T-helper 1 cell (primary cell): ENCODE measurements around the gene STAT1.
A peak's percentile ranks its signal among the peaks of the same experiment; 100 is the strongest.
"Not testable (repeated sequence)": the region's sequence is repeated elsewhere in the genome, so short reads cannot be mapped to it uniquely, and the experiment has no call there.

Experiments used
- DNase-seq, 5 donors: peaks; one replicate each; pipeline ENCODE4 v3.0.0-alpha.2; 2012 to 2020

The STAT1 gene

DNA sequence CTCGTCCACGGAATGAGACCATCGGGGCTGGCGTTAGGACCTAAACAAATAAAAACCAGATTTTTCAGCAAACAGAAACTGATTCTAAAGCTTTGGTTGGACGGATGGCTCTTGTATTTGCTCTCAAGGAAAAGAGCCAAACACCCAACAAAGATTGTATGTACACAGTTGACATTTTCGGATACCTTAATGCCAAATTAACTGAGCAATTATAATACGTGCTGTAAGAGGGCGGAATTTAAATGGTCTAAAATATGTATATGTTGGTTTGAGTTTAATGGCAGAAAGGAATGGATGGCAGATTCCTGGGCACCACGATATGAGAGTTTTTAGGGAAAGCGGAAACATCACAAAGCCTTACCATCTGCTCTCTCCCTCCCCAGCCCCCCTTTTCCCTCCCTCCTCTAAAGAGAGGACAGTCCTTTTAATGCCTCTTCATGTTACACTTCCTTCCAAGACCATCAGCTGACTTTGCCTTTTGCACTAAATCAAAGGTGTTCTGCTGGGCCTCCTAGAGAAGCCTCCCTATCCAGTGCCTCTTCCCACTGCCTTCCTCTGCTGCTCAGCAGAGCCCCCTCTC lies 33.3 kb downstream of the STAT1 start:
- DNase-seq: no peak

DNA sequence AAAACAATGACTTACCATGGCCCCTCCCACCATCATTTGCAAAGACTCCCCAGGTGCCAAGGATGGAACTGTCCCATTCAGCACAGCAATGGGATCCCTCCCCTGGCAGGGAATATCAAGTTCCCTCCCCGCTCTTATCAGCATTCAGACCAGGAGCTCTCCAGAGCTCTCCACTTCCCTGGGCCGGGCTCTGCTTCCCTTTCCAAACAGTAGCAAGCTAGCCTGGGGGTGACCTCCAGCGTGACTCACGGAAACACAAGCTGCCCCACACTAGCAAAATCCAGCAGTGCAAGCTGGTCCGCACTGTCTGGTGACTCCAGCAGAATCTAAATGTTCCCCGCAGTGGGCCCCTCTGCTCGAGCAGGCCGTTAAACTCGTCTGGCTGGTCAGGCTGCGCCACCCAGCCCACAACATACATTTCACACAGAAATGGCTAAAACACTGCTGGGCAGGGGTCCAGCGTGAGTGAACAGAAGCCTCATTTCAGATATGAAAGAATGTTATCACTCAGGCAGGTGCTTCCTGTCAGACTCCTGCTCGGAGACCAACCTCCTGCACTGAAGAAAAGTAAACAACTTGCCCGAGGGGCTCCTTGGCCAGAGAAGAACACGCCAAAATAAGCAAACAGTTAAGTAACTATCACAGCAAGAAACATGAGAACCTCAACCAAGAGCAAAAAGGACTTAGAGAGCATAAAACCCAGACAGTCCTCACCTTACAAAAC lies 33.9 kb downstream of the STAT1 start:
- DNase-seq: no peak

DNA sequence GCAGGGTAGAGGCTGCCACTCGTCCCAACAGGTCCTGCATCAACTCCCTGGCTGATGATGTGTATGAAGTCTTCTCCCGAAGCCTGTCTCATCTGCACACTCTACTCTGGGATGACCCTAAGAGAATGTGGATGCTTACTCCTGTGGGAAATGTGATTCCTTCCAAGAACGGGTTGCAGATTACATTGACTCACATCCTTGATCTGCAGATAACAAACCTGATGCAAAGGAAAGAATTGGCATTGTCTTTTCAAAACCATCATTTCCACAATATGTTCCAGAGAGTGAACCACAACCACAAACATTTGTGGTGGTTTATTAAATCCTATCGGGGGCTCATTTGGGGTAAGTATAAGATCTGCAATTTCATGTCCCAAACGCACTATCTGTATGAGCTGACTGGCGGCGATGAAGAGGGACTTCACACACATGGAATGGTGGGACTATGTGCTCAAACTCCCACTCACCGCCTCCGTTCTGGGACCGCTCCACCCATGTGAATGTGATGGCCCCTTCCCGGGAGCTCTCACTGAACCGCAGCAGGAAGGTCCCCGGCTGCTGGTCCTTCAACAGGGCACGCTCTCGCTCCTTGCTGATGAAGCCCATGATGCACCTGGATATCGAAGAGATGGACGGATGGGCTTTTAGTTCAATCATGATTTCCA lies 35.5 kb downstream of the STAT1 start:
- no peak for DNase-seq

DNA sequence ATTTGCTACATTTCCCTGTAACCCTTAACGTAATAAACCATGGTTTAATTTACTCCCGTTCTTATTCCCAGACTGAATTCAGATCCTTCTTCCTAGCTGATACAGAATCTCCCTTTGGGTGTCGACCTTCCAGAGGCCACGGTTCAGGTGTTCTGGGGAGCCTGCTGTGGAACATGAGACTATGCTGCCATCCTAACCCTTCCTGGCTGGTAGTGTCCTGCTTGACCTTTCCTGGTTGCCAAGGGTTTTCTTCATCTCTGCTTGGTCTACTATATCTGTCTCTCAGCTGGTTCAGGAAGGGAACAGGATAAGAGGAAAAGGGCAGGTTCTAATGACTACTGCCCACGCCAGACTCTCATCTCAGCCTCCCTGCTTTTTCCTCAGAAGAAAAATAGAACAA lies 36.5 kb downstream of the STAT1 start:
- DNase-seq: no peak

DNA sequence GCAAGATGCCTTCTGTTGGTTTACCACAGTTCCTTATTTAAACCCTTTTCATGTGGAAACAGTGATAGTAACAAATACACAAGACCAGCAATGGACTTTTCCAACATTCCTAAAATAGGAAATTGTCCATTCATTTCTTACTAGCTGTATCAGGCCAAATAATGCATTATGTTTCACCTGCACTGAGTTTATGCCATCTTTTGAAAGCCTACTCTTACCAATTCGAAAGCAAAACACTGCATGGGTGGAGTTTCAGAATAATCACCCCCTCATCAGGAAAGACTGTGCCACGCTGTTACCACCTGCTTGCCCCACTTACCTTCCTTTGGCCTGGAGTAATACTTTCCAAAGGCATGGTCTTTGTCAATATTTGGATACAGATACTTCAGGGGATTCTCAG lies 37.5 kb downstream of the STAT1 start:
- no peak for DNase-seq

DNA sequence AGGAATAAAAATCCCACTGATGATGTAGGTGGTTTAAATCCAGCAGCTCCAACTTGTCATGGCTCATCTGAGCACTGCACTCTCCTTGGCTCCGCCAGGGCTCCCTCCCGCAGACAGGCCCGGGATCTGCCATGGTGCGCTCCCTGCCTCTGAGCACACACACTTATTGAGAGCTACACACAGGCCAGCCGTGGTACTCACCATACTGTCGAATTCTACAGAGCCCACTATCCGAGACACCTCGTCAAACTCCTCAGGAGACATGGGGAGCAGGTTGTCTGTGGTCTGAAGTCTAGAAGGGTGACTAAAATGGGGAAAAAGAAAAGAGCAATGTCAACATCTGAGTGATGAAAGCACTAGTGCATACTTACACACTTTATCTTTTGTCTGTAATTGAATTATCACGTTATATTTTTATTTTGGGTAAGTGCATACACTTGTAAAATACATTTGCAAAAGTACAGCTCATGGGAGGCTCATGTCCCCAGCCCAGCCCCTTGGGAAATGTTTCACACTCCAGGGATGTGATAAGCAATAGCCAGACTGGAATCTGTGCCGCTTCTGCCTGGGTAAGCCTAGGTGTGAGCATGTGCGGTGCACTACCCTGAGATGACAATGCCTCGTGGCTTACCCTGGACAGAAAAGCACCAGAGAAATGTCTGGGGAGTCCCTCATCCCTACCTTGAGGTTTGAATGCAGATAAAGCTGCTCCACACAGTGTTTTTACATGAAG lies 39.2 kb downstream of the STAT1 start:
- DNase-seq: no peak

DNA sequence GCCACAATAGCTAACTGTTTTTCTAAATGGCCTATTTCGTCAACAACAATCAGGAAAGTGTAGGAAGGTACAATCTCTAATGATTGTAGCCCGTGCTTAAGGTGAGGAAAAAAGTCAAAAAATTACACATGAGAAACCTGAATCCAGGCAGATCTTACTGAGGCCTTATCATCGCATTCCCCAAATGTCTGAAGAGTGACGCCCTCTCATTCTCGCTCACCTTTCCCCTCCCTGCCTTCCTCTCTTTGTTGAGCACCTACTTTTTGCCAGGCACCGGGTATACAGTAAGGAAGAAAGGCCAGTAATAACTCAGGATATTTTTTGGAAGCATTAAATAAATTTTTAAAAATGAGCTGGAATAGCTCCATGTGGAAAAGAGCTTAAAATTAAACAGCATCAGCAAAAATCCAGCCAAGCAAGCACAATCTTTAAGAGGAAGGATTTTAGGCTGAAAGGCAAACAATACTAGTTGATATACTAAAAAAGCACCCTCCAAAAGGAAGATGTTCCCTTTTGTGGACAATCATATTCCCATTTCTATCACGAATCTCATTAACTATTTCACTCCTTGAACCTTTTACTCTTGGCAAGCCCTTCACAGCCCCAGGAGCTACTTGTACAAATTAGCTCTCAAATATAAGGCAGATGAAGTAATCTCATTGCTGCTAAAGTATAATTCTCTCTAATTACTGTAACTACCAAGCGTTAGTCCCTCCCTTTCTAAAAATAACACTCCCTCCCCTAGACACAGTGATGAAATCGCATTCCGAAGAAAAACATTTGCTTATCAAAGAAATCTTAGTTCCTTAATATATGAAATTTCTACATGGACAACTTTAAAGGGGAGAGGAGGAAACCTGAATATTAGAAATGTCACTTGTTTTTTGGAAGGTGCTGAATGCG lies 40.0 kb downstream of the STAT1 start:
- DNase-seq: no peak

DNA sequence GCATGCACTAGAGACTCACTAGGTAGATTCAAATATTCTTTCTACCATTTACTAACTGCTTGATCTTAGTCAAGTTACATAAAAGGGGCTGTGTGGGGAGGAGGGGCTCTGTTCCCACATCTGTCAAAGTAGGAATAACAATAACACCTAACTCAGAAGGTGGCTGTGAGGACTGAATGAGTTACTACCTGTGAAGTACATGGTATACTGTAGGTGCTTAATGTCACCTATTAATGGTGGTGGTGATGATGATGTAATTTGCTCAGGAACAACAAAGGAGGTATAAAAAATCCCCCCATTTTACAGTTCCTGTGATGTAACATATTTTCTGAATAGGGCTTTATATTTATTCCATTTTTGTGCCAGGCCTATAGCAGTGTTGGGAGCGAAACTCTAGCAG lies 40.7 kb downstream of the STAT1 start:
- DNase-seq: no peak

DNA sequence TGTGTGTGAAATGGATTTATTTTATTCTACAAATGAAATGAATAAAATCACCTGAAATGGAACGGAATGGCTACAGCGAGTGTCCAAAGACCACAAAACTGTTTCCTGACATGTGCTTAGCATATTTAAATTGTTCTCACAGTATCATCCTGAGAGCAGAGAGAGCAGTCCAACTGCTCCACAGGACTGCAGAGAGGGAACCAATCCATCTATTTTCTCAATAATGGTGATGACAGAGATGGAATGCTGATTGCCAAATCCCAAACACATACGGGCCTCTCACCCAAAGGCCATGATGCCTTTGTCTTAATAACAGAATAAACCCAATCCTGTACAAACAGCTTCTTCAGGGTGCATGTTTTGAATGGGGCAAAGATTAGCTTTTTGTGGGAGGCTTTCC lies 41.1 kb downstream of the STAT1 start:
- DNase-seq: no peak

DNA sequence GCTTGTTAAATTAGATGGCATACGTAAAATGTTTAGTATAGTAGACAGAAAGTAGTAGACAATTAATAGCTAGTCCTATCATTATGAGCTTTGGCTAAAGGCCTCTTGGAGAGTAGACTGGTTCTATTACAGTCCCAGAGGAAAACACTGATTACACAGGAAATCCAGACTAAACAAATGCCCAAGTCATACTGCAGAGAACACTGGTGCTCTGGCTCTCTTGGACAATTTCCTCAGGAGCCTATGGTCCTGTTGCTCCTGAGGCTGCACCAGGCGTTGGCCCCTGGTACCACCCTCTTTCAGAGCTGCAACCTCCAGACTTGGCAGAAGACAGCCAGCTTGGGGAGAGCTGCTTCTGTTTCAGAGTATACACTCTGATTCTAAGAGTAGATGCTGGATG lies 41.8 kb downstream of the STAT1 start:
- DNase-seq: no peak

DNA sequence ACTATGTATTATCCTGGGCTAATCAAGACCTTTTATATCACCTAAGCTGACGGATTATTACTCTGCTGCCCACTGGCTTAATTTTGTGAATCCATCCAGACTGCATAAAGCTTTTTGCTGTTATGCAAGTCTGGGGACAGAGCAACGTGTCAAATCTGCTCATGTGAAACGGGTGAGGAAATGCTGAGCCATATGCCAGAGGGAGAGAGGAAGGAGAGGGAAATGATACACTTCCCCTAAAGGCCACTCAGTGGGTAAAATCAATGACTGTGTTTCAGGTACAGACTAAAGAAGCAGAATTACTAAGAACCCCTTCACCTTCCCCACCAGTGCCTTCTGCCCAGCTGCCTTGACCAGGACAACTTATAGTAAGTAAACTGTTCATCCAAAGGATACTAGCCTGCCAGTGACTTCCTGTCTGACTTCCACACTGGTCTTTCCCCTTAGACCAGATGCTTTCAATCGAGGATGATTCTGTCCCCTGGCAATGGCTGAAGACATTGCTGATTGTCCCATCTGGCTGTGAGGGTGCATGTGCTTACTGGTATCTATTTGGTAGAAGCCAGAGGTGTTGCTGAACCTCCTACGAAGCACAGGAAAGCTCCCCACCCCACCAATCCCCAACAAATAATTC lies 43.0 kb downstream of the STAT1 start:
- no peak for DNase-seq

DNA sequence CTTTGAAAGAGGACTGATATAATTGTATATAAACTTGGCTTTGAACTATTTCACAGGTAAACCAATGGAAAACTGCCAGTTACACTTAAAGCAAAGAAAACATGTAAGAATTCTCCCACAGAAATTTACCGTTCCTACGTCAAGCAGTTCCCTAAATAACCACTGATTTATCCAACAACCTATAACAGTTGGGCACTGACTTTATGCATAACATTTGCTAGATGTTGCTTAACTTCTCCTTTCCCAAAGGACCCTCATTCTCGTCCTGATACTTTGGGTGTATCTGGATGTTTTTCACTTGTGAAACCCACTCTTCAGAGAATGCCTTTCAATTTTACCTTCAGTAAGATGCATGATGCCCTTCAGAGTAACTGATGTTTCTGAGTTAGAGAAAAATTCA lies 43.8 kb downstream of the STAT1 start:
- no peak for DNase-seq

DNA sequence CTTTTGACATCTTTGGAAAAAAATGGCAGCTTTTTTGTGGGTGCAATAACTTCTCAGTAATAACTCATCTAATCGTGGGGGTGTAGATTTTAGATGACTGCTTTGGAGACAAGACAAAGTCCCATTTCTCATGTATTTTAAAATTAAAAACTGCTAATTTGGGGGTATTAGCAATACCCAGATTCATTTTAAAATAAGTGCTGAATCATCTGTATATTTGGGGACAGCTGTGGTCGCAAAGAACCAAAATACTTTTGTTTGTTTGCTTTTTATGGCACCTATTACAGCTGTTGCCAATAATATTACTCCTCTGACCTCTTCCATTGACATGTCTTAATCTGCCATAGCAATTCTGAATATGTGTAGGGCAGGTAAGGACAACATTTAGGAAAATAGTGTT lies 45.4 kb downstream of the STAT1 start:
- DNase-seq: no peak

DNA sequence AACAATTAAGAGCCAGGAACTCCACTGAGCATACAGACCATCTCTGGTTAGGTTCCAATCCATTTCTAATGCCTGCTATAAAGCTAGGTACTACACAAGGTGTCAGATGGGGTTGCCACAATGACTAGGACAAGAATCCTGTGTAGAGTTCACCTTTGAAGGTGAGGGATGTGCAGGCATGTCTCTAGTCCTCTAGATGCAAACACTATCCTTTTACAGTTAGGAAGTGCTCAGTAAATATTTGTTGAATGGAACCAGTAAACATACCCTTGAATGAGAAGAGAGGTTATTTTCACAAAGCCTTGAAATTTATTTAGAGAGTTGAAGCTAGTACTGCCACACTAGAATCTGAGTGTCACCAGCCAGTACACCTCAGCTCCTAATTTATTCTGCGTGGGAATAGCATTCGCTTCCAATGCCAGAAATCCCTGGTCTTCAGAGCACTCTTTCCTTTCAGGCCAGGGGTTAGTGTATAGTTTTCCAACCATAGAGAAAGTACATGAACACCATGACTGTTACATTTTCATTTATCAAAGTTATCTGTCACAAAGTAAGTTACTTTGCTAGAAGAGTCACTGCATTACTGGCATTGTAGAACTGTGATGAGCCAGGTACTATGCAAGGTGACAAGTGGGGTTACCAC lies 48.3 kb downstream of the STAT1 start:
- no peak for DNase-seq

DNA sequence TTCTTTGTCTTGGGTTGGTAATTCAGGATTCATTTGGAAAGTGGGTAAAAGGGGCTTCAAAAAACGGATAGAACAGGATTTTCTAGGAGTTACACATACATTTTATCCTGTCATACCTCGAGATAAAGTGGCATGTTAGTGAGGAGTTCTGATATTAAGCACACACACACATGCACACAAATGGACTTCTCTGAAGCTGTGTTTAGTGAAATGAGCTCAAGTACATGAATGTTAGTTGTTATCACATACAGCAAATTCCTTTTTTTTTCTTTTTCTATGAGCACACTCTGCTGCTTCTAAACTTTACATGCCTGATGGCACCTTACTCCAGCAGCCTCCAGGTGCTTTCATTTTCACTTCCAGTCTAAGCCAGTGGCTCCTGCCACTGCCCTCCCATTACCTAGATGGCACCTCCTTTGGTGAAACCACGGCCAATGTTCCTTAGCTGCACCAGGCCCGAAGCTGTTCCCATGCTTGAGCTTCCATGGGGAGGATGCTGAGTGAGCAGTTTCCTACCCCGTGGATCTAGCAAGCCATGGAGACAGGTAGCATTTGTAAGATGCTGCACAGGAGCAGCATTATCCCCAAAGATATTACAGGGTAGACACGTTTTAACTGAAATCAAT lies 49.7 kb downstream of the STAT1 start:
- peak in 1 of 5 donors; percentile 30 for DNase-seq

DNA sequence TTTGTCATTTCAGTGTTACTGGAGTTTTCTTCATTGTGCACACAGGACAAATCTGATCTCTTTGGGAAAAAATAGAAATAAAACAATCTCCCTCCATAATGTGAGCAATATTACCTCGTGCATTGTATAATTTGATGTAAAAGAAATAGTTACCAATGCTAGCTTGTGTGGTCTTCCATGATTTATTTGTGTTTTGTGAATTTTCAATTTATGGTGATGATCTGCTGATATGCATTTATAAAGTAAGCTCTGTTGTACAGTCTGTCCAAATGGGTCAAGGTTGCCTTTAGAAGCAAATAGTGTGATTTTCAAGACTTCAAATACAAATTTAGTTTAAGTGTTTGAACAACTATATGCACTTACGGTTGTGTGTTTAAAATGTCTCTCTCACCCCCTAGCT lies 50.9 kb downstream of the STAT1 start:
- DNase-seq: no peak

DNA sequence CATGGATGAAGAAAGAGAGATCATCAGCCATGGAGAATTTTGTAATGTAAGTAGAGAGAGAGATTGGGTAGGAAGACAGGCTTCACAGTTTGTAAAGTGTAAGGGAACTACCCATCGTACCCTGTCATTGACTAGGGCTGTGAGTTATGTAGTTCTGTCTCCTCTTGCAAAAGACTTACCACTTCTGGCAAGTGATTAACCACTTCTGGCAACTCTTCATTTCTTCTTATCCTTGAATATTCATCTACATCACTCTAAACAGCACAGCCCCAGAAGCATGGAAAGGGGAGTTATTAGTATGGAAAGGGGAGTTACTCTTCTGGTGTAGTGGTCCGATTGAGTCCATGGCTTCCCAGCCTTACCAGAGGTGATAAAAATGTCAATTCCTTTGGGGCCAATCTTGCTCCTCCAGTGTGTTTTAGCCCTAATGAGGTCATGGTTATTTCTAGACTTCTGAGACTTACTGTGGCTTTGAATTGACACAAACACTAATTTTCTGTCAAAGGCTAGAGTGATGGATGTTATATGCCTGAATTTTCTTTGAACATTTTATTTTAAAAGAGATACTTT lies 52.0 kb downstream of the STAT1 start:
- no peak for DNase-seq

DNA sequence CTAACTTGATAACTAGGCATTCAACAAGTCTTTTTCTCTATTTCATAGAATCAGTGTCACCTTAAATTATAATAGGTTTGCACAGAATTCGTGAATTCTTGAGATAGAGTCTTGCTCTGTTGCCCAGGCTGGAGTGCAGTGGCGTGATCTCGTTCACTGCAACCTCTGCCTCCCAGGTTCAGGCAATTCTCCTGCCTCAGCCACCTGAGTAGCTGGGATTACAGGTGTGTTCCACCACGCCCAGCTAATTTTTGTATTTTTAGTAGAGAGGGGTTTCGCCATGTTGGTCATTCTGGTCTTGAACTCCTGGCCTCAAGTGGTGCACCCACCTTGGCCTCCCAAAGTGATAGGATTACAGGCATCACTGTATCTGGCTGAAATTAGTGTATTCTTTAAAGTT lies 52.9 kb downstream of the STAT1 start:
- not testable (repeated sequence) for DNase-seq

DNA sequence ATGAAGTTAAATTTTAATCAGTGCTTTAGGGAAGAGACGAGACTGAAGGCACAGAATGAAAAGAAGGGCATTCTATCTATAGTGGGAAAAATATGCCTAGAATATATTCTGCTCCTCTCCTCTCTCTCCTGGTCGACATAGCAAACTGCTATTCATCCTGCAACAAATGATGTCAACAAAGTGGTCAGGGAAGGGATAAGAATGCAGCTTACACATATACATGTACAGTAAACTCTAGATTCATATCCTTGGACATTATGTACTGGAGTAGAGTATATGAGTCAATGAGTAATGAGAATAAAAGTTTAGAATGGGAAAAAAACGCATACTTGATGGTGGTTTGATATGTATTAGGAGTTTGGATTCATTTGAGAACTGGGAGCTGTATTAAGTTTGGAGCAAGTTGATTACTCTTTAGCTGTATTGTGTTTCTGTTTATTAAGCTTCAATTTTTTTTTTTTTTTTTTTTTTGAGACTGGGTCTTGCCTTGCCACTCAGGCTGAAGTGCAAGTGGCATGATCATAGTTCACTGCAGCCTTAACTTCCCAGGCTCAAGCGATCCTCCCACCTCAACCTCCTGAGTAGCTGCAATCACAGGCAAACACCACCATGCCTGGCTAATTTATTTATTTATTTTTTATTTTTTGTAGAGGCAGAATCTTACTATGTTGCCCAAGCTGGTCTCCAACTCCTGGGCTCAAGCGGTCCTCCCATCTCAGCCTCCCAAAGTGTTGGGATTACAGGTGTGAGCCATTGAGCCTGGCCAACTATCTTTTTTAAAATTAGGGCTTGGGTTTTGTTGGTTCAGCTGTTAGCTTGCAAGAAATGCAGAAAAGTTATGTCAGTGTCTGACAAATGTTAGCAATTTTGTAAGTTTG lies 53.8 kb downstream of the STAT1 start:
- no peak for DNase-seq

DNA sequence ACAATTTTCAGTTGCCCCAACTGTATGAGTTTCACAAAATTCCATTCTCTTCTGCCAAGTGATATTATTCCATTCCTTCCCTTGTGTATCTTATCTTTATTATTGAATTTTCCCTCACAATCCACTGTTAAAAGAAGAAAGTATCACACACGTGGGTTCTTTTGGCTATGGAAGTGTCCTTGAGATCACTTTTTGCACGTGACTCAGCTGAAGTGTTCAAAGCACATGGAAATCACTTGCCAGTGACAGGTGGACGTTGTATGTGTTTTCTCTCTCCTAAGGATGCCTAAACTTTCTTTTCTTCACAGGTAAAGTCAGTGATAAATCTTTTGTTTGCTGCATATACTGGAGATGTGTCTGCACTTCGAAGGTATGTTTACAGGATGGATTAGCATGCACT lies 60.7 kb downstream of the STAT1 start:
- DNase-seq: no peak
